ENCODE results near the gene LRCOL1. TPM values are rescaled to one million over a fixed set of nuclear protein-coding genes. Genes with fewer than 3 reads are reported as not detected.

Gene LRCOL1
- total RNA-seq, 4 donors from 2014 or later, result not detected

- DNase-seq (ENCODE audit: low spot score), result no peak
- no peak for ATAC-seq (ENCODE audit: low FRiP score)
- TF ChIP-seq CTCF (IDR thresholded peaks at IDR 0.05), result no peak
These were observed 1.9 kb downstream of the LRCOL1 start for GRCh38 chr12:132608231-132609171.

GRCh38 chr12:132606927-132607326 is 3.5 kb downstream of the LRCOL1 start:
- no peak for TF ChIP-seq CTCF (IDR thresholded peaks at IDR 0.05)
- DNase-seq (ENCODE audit: low spot score) (no peak), ATAC-seq (ENCODE audit: low FRiP score) (no peak)

- DNase-seq (ENCODE audit: low spot score) (no peak), ATAC-seq (ENCODE audit: low FRiP score) (no peak)
- TF ChIP-seq CTCF (IDR thresholded peaks at IDR 0.05), result no peak
These were observed 3.9 kb downstream of the LRCOL1 start for GRCh38 chr12:132606466-132606865.

- ATAC-seq (ENCODE audit: low FRiP score) (no peak), DNase-seq (ENCODE audit: low spot score) (no peak)
- TF ChIP-seq CTCF (IDR thresholded peaks at IDR 0.05), result no peak
These were observed 4.5 kb downstream of the LRCOL1 start for GRCh38 chr12:132605892-132606291.

- no peak for TF ChIP-seq CTCF (IDR thresholded peaks at IDR 0.05)
- no peak for ATAC-seq (ENCODE audit: low FRiP score)
- DNase-seq (ENCODE audit: low spot score), result no peak
These were observed 5.5 kb downstream of the LRCOL1 start for GRCh38 chr12:132604668-132605441.

GRCh38 chr12:132604151-132604618 is 6.2 kb downstream of the LRCOL1 start:
- TF ChIP-seq CTCF (IDR thresholded peaks at IDR 0.05), result no peak
- DNase-seq (ENCODE audit: low spot score) (no peak), ATAC-seq (ENCODE audit: low FRiP score) (no peak)

Measured in omental fat pad (tissue), 4 donors.